HepG2 (cell line): Measurements from ENCODE around the gene TBCB. TPM values are rescaled to one million over a fixed set of nuclear protein-coding genes. Genes with fewer than 3 reads are reported as not detected.

Experiments
- ATF7-NPFF ChIP-seq: sonication (generic); formaldehyde crosslinking; IDR thresholded peaks from 2 replicates; pipeline ENCODE4 v1.8.1; 2023; ENCODE audit warnings: mild to moderate bottlenecking, low read depth, missing genetic modification reagents, moderate library complexity
- CBX5 ChIP-seq: sonication (generic); formaldehyde crosslinking; IDR thresholded peaks from 2 replicates; pipeline ENCODE4 v1.4.0; 2020; ENCODE audit warnings: missing genetic modification reagents, borderline replicate concordance
- CENPT ChIP-seq: sonication (generic); formaldehyde crosslinking; IDR thresholded peaks from 2 replicates; pipeline ENCODE4 v1.8.0; 2022; ENCODE audit warnings: low read depth, mild to moderate bottlenecking, moderate library complexity, missing genetic modification reagents
- DNMT3B ChIP-seq: conservative IDR thresholded peaks from 2 replicates; pipeline ENCODE4 v1.6.1; 2016; ENCODE audit warnings: missing biosample characterization, control low read depth
- EHMT2 ChIP-seq: fragments of 200-600 bp; sonication (generic); IDR thresholded peaks from 2 replicates; pipeline ENCODE4 v1.7.0; 2017; ENCODE audit warnings: antibody characterized with exemption, low read depth, low read length, borderline replicate concordance
- ERF ChIP-seq: IDR thresholded peaks from 2 replicates; pipeline ENCODE4 v1.6.1; 2018; ENCODE audit warnings: missing biosample characterization, missing genetic modification reagents
- JARID2 ChIP-seq: sonication (generic); formaldehyde crosslinking; IDR thresholded peaks from 2 replicates; pipeline ENCODE4 v1.8.1; 2023; ENCODE audit warnings: missing genetic modification reagents, inconsistent platforms; ENCODE audit not compliant: insufficient replicate concordance
- KLF12 ChIP-seq: sonication (generic); formaldehyde crosslinking; IDR thresholded peaks from 2 replicates; pipeline ENCODE4 v1.4.0; 2020; ENCODE audit warnings: missing genetic modification reagents, borderline replicate concordance
- KMT2A ChIP-seq: sonication (generic); formaldehyde crosslinking; IDR thresholded peaks from 2 replicates; pipeline ENCODE4 v1.4.0; 2020; ENCODE audit warnings: missing genetic modification reagents
- MEF2D ChIP-seq: sonication (generic); formaldehyde crosslinking; IDR thresholded peaks from 2 replicates; pipeline ENCODE4 v1.5.1; 2020; ENCODE audit warnings: mild to moderate bottlenecking, missing genetic modification reagents
- MYNN ChIP-seq: sonication (generic); formaldehyde crosslinking; IDR thresholded peaks from 2 replicates; pipeline ENCODE4 v1.4.0; 2020; ENCODE audit warnings: mild to moderate bottlenecking, low read depth, missing genetic modification reagents
- PAWR ChIP-seq: sonication (generic); formaldehyde crosslinking; IDR thresholded peaks from 2 replicates; pipeline ENCODE4 v1.4.0; 2020; ENCODE audit warnings: missing genetic modification reagents, mild to moderate bottlenecking, borderline replicate concordance
- PTBP1 ChIP-seq: fragments of 200-400 bp; formaldehyde crosslinking; IDR thresholded peaks from 2 replicates; pipeline ENCODE4 v1.6.1; 2018; ENCODE audit warnings: low read length, low read depth; ENCODE audit not compliant: poor library complexity, severe bottlenecking
- REPIN1 ChIP-seq: sonication (generic); formaldehyde crosslinking; IDR thresholded peaks from 2 replicates; pipeline ENCODE4 v1.8.0; 2022; ENCODE audit warnings: missing genetic modification reagents, low read depth, mild to moderate bottlenecking, borderline replicate concordance
- REXO4 ChIP-seq: sonication (generic); formaldehyde crosslinking; IDR thresholded peaks from 2 replicates; pipeline ENCODE4 v1.8.0; 2022; ENCODE audit warnings: missing genetic modification reagents, mild to moderate bottlenecking, borderline replicate concordance
- RFX3 ChIP-seq: IDR thresholded peaks from 2 replicates; pipeline ENCODE4 v1.6.1; 2016; ENCODE audit warnings: missing biosample characterization, missing genetic modification reagents
- SAFB2 ChIP-seq: sonication (generic); formaldehyde crosslinking; IDR thresholded peaks from 2 replicates; pipeline ENCODE4 v1.5.1; 2020; ENCODE audit warnings: missing genetic modification reagents, low read depth, mild to moderate bottlenecking, borderline replicate concordance
- SP140L ChIP-seq: sonication (generic); formaldehyde crosslinking; IDR thresholded peaks from 2 replicates; pipeline ENCODE4 v1.4.0; 2020; ENCODE audit warnings: missing genetic modification reagents, borderline replicate concordance
- STAT5B ChIP-seq: sonication (generic); formaldehyde crosslinking; IDR thresholded peaks from 2 replicates; pipeline ENCODE4 v1.4.0; 2020; ENCODE audit warnings: missing genetic modification reagents
- TRIM24 ChIP-seq: sonication (generic); formaldehyde crosslinking; IDR thresholded peaks from 2 replicates; pipeline ENCODE4 v1.8.0; 2022; ENCODE audit warnings: mild to moderate bottlenecking, missing genetic modification reagents
- ZIK1 ChIP-seq: sonication (generic); formaldehyde crosslinking; IDR thresholded peaks from 2 replicates; pipeline ENCODE4 v1.5.0; 2020; ENCODE audit warnings: mild to moderate bottlenecking, low read depth, missing genetic modification reagents, borderline replicate concordance
- ZNF205 ChIP-seq: IDR thresholded peaks from 2 replicates; pipeline ENCODE4 v1.6.1; 2018; ENCODE audit warnings: missing biosample characterization, missing genetic modification reagents
- ZNF484 ChIP-seq: sonication (generic); formaldehyde crosslinking; IDR thresholded peaks from 2 replicates; pipeline ENCODE4 v1.5.1; 2020; ENCODE audit warnings: mild to moderate bottlenecking, low read depth, missing genetic modification reagents, borderline replicate concordance
- ZNF713 ChIP-seq: sonication (generic); formaldehyde crosslinking; IDR thresholded peaks from 2 replicates; pipeline ENCODE4 v1.4.0; 2020; ENCODE audit warnings: mild to moderate bottlenecking, missing genetic modification reagents
- ZSCAN9 ChIP-seq: IDR thresholded peaks from 2 replicates; pipeline ENCODE4 v1.6.1; 2016; ENCODE audit warnings: borderline replicate concordance
- polyA plus RNA-seq, 8 experiments: library from polyadenylated mRNA; depleted of rRNA in 3 of 8; stranded (reverse) in 7 of 8; unstranded in 1 of 8; fragments of >200 nt; fragmentation: Illumina TruSeq in 4 of 8; extraction: Trizol in 4 of 8; gene quantifications; 2 replicates each; pipeline versions ENCODE4 v1.2.1 to v1.2.3, GENCODE V29; 2011 to 2016; ENCODE audit warnings: low read depth in 4 of 8, missing spikeins in 1 of 8, mixed read lengths in 1 of 8; ENCODE audit not compliant: insufficient read depth in 1 of 8
- total RNA-seq, 5 experiments: library from RNA; depleted of rRNA; stranded (reverse); fragments of >200 nt; fragmentation: Illumina TruSeq; extraction: Trizol; gene quantifications; 2 replicates each; pipeline ENCODE4 v1.2.3, GENCODE V29; 2016; ENCODE audit warnings: low read depth in 1 of 5
- TF ChIP-seq, protein P1 (sequence below): sonication (generic); formaldehyde crosslinking; IDR thresholded peaks from 2 replicates; pipeline ENCODE4 v1.4.0; 2020; ENCODE audit warnings: missing genetic modification reagents, borderline replicate concordance

TBCB gene
- total and polyA plus RNA-seq, 2 of the 13 experiments (the other 11 are each of a cell fraction or from before 2014, with no cell fraction given): 271 to 276 TPM

DNA sequence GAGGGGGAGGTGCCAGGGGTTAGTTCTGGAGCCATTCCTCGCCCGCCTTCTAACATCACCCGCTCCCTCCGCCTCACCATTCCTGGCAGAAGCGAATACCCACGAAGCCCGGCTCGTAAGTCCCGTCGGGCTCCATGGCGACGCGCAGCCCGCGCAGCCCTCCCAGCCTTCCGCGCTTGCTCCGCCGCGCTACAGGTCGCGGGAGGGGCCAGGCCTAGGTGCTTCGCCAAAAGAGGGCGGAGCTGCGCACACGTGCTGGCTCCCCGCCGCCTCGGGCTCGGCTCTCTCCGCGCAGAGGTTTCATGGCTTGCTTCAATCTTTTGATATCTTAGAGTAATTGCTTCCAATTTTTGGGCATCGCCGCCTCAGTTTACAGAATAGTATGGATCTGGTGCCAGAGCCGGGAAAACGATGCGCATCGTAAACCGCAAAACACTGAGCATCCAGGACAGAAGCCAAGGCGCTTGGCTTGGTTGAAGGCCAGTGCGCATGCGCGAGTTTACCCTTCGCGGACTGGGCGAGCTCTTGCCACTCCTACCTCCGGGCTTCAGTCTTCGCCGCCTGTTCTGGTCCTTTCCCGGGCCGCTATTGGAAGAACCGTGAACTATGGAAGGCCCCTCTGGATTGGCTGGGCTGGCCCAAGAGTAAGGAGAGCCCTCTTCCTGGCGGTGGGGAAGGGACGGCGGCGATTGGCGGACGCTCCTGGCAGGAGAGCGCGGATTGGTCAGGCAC lies 381 bp upstream of the TBCB start, which contains the start of gene POLR2I (continued):
- TF ChIP-seq ATF7-NPFF (CRISPR knock-in tag) (peak; percentile 89; the same call in 1 of the 2 replicates), JARID2 (CRISPR knock-in tag) (peak; percentile 77), REPIN1 (CRISPR knock-in tag) (peak; percentile 83), KLF12 (peak; percentile 49; the same call in 1 of the 2 replicates), REXO4 (CRISPR knock-in tag) (peak; percentile 68; the same call in 1 of the 2 replicates), DNMT3B (peak; percentile 95; the same call in 1 of the 2 replicates), MEF2D (no peak; the same call in 1 of the 2 replicates), ZNF484 (CRISPR knock-in tag) (no peak; the same call in 1 of the 2 replicates), ERF (CRISPR knock-in tag) (peak; percentile 91), SP140L (0 out of 2 replicates have a peak, but pooled peaks have one; percentile 8), CENPT (CRISPR knock-in tag) (no peak), ZSCAN9 (CRISPR knock-in tag) (peak; percentile 82; the same call in 1 of the 2 replicates), MYNN (CRISPR knock-in tag) (0 out of 2 replicates have a peak, but pooled peaks have one; percentile 38), STAT5B (CRISPR knock-in tag) (0 out of 2 replicates have a peak, but pooled peaks have one; percentile 93), EHMT2 (no peak), PAWR (CRISPR knock-in tag) (no peak), ZNF205 (peak; percentile 72), SAFB2 (CRISPR knock-in tag) (no peak; the same call in 1 of the 2 replicates), PTBP1 (no peak), RFX3 (CRISPR knock-in tag) (peak; percentile 73), KMT2A (CRISPR knock-in tag) (peak; percentile 75; the same call in 1 of the 2 replicates), ZNF713 (CRISPR knock-in tag) (no peak), CBX5 (CRISPR knock-in tag) (peak; percentile 79; the same call in 1 of the 2 replicates), ZIK1 (CRISPR knock-in tag) (peak; percentile 71; the same call in 1 of the 2 replicates), TRIM24 (CRISPR knock-in tag) (no peak)
- TF ChIP-seq, protein P1, sequence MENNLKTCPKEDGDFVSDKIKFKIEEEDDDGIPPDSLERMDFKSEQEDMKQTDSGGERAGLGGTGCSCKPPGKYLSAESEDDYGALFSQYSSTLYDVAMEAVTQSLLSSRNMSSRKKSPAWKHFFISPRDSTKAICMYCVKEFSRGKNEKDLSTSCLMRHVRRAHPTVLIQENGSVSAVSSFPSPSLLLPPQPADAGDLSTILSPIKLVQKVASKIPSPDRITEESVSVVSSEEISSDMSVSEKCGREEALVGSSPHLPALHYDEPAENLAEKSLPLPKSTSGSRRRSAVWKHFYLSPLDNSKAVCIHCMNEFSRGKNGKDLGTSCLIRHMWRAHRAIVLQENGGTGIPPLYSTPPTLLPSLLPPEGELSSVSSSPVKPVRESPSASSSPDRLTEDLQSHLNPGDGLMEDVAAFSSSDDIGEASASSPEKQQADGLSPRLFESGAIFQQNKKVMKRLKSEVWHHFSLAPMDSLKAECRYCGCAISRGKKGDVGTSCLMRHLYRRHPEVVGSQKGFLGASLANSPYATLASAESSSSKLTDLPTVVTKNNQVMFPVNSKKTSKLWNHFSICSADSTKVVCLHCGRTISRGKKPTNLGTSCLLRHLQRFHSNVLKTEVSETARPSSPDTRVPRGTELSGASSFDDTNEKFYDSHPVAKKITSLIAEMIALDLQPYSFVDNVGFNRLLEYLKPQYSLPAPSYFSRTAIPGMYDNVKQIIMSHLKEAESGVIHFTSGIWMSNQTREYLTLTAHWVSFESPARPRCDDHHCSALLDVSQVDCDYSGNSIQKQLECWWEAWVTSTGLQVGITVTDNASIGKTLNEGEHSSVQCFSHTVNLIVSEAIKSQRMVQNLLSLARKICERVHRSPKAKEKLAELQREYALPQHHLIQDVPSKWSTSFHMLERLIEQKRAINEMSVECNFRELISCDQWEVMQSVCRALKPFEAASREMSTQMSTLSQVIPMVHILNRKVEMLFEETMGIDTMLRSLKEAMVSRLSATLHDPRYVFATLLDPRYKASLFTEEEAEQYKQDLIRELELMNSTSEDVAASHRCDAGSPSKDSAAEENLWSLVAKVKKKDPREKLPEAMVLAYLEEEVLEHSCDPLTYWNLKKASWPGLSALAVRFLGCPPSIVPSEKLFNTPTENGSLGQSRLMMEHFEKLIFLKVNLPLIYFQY: peak; percentile 65; the same call in 1 of the 2 replicates
